H1 (cell line): ENCODE measurements around the gene MTPN. TPM values are rescaled to one million over a fixed set of nuclear protein-coding genes. Genes with fewer than 3 reads are reported as not detected.

Source experiments
- CTCF ChIA-PET: fragments of 300-600 bp; sonication (Branson Sonifier 250); formaldehyde crosslinking; loops from one replicate; lab custom pipeline; 2021; ENCODE audit not compliant: partially characterized antibody; lab: Charles Lee
- POLR2A ChIA-PET: fragments of 300-600 bp; sonication (Branson Sonifier 250); formaldehyde crosslinking; loops from one replicate; lab custom pipeline; 2021; ENCODE audit warnings: inconsistent platforms; ENCODE audit not compliant: partially characterized antibody; lab: Charles Lee
- DNase-seq, 2 experiments: peaks; one replicate each; pipeline versions ENCODE4 v3.0.0 to v3.0.0-alpha.2; 2010 to 2022; ENCODE audit warnings: low spot score in 2 of 2, low read depth in 1 of 2, mixed read lengths in 1 of 2
- FAIRE-seq: peaks from 2 replicates; lab custom pipeline; 2011; peaks lifted over from hg19 to GRCh38; lab: Jason Lieb, UNC
- H2AFZ ChIP-seq: 2 replicates; pipeline ENCODE4 v1.8.1; 2012; ENCODE audit warnings: low read length, inconsistent platforms
- H2AK5ac ChIP-seq: 2 replicates; pipeline ENCODE4 v1.6.1; 2013; ENCODE audit warnings: low read depth, low read length
- H2BK120ac ChIP-seq: replicated peaks from 2 replicates; pipeline ENCODE3; 2013; ENCODE audit warnings: low read depth, low read length, inconsistent platforms
- H2BK12ac ChIP-seq: 2 replicates; pipeline ENCODE4 v1.6.1; 2013; ENCODE audit warnings: low read depth, low read length
- H2BK15ac ChIP-seq: 2 replicates; pipeline ENCODE4 v1.6.1; 2013; ENCODE audit warnings: low read length
- H2BK20ac ChIP-seq: 2 replicates; pipeline ENCODE4 v1.6.1; 2013; ENCODE audit warnings: low read length
- H2BK5ac ChIP-seq: 2 replicates; pipeline ENCODE4 v1.6.1; 2013; ENCODE audit warnings: low read depth, low read length
- H3K14ac ChIP-seq: 2 replicates; pipeline ENCODE4 v1.6.1; 2013; ENCODE audit warnings: inconsistent platforms; ENCODE audit not compliant: insufficient read length
- H3K18ac ChIP-seq: 2 replicates; pipeline ENCODE4 v1.6.1; 2013; ENCODE audit warnings: low read length; ENCODE audit errors: extremely low read depth
- H3K23ac ChIP-seq: 2 replicates; pipeline ENCODE4 v1.6.1; 2013; ENCODE audit warnings: inconsistent platforms; ENCODE audit not compliant: insufficient read length
- H3K23me2 ChIP-seq: 2 replicates; pipeline ENCODE4 v1.6.1; 2013; ENCODE audit warnings: low read depth, low read length
- H3K27ac ChIP-seq: 2 replicates; pipeline ENCODE4 v1.6.1; 2011; ENCODE audit warnings: low read depth, low read length, inconsistent platforms
- H3K27me3 ChIP-seq, 4 experiments: replicated peaks in 1 of 4; 1 replicate in 1 of 4; 2 replicates in 3 of 4; pipeline versions ENCODE4 v1.6.1 to v1.8.1; 2011 to 2013; ENCODE audit warnings: low read length in 3 of 4, mild to moderate bottlenecking in 3 of 4, inconsistent platforms in 2 of 4, mixed read lengths in 2 of 4, moderate library complexity in 1 of 4; ENCODE audit not compliant: control insufficient read depth in 3 of 4, insufficient read depth in 3 of 4; ENCODE audit errors: extremely low read depth in 1 of 4
- H3K36me3 ChIP-seq, 4 experiments: 2 replicates each; pipeline versions ENCODE4 v1.6.1 to v1.8.1; 2011 to 2013; ENCODE audit warnings: mild to moderate bottlenecking in 4 of 4, low read length in 3 of 4, moderate library complexity in 2 of 4, control low read depth in 1 of 4, inconsistent platforms in 1 of 4; ENCODE audit not compliant: insufficient read depth in 4 of 4, control insufficient read depth in 2 of 4
- H3K4ac ChIP-seq: replicated peaks from 2 replicates; pipeline ENCODE3; 2013; ENCODE audit warnings: low read length, low read depth, mixed read lengths, inconsistent platforms; ENCODE audit not compliant: insufficient read length
- H3K4me1 ChIP-seq, 4 experiments: replicated peaks in 1 of 4; 1 replicate in 1 of 4; 2 replicates in 3 of 4; pipeline versions ENCODE4 v1.6.1 to v1.8.1; 2011 to 2013; ENCODE audit warnings: low read length in 3 of 4, inconsistent platforms in 2 of 4, mixed read lengths in 1 of 4; ENCODE audit not compliant: insufficient read depth in 4 of 4, control insufficient read depth in 3 of 4
- H3K4me2 ChIP-seq, 2 experiments: 2 replicates each; pipeline versions ENCODE4 v1.6.1 to v1.8.1; 2011 to 2013; ENCODE audit warnings: low read depth in 2 of 2, low read length in 2 of 2, control low read depth in 1 of 2, inconsistent platforms in 1 of 2, mild to moderate bottlenecking in 1 of 2; ENCODE audit not compliant: insufficient read depth in 1 of 2
- H3K4me3 ChIP-seq, 4 experiments: fragments of 200-600, 300-600 bp in 1 of 4; sonication (generic), shearing (Covaris generic), sonication (Bioruptor Twin) in 1 of 4; 2 replicates each; pipeline versions ENCODE4 v1.5.1 to v1.8.1; 2011 to 2016; ENCODE audit warnings: low read length in 4 of 4, low read depth in 3 of 4, control low read depth in 2 of 4, inconsistent platforms in 2 of 4, mild to moderate bottlenecking in 2 of 4, mixed read lengths in 1 of 4, moderate library complexity in 1 of 4; ENCODE audit not compliant: insufficient read depth in 2 of 4; ENCODE audit errors: extremely low read depth in 1 of 4
- H3K56ac ChIP-seq: replicated peaks from 2 replicates; pipeline ENCODE3; 2013; ENCODE audit warnings: low read depth, mild to moderate bottlenecking, mixed read lengths, low read length, inconsistent platforms; ENCODE audit not compliant: insufficient read length
- H3K79me1 ChIP-seq: 2 replicates; pipeline ENCODE4 v1.6.1; 2013; ENCODE audit warnings: low read depth, low read length, control low read depth
- H3K79me2 ChIP-seq, 2 experiments: 2 replicates each; pipeline versions ENCODE4 v1.6.1 to v1.8.1; 2012 to 2013; ENCODE audit warnings: low read length in 2 of 2, mild to moderate bottlenecking in 2 of 2, inconsistent platforms in 1 of 2; ENCODE audit not compliant: insufficient read depth in 2 of 2, control insufficient read depth in 1 of 2
- H3K9ac ChIP-seq, 4 experiments: replicated peaks in 1 of 4; 1 replicate in 1 of 4; 2 replicates in 3 of 4; pipeline versions ENCODE4 v1.6.1 to v1.8.1; 2011 to 2013; ENCODE audit warnings: low read depth in 3 of 4, low read length in 3 of 4, control low read depth in 2 of 4, mild to moderate bottlenecking in 2 of 4, moderate library complexity in 2 of 4, inconsistent platforms in 1 of 4; ENCODE audit errors: extremely low read depth in 1 of 4
- H3K9me3 ChIP-seq, 2 experiments: 2 replicates each; pipeline versions ENCODE4 v1.6.1 to v1.8.1; 2012 to 2013; ENCODE audit warnings: mild to moderate bottlenecking in 2 of 2, moderate library complexity in 2 of 2, control low read depth in 1 of 2, inconsistent platforms in 1 of 2, low read depth in 1 of 2, low read length in 1 of 2, mixed read lengths in 1 of 2; ENCODE audit not compliant: insufficient read depth in 2 of 2
- H4K20me1 ChIP-seq, 2 experiments: replicated peaks in 1 of 2; 2 replicates each; pipeline versions ENCODE3 to v1.8.1; 2011 to 2013; ENCODE audit warnings: inconsistent platforms in 2 of 2, low read length in 2 of 2, mild to moderate bottlenecking in 1 of 2; ENCODE audit not compliant: insufficient read depth in 2 of 2, control insufficient read depth in 1 of 2
- H4K5ac ChIP-seq: 2 replicates; pipeline ENCODE4 v1.6.1; 2013; ENCODE audit warnings: low read length, low read depth, mixed read lengths, inconsistent platforms; ENCODE audit not compliant: insufficient read length
- H4K8ac ChIP-seq: 2 replicates; pipeline ENCODE4 v1.8.0; 2013; ENCODE audit warnings: mild to moderate bottlenecking, moderate library complexity, low read length, inconsistent platforms; ENCODE audit not compliant: insufficient read depth; ENCODE audit errors: extremely low read depth
- H4K91ac ChIP-seq: replicated peaks from 2 replicates; pipeline ENCODE3; 2013; ENCODE audit warnings: low read length, mixed read lengths, inconsistent platforms; ENCODE audit not compliant: insufficient read length
- CBX8 ChIP-seq: fragments of 300-800, 300-1000 bp; sonication (generic); IDR thresholded peaks from 2 replicates; pipeline ENCODE4 v1.7.1; 2016; ENCODE audit warnings: low read depth, low read length, borderline replicate concordance
- EZH2 ChIP-seq: fragments of 200-600 bp; sonication (generic); IDR thresholded peaks from 2 replicates; pipeline ENCODE4 v1.7.1; 2012; ENCODE audit warnings: low read depth, mild to moderate bottlenecking, moderate library complexity, low read length, inconsistent platforms; ENCODE audit not compliant: severe bottlenecking
- MAFK ChIP-seq: IDR thresholded peaks from 2 replicates; pipeline ENCODE4 v1.6.1; 2012; ENCODE audit warnings: low read depth, mild to moderate bottlenecking, improper control_type of control experiment, low read length
- NANOG ChIP-seq: IDR thresholded peaks from 2 replicates; pipeline ENCODE4 v1.6.1; 2011; ENCODE audit warnings: low read length, low read depth, mild to moderate bottlenecking, inconsistent platforms; ENCODE audit not compliant: insufficient read depth, poor library complexity, severe bottlenecking
- RNF2 ChIP-seq: fragments of 200-900, 300-1000 bp; sonication (generic); IDR thresholded peaks from 2 replicates; pipeline ENCODE4 v1.7.1; 2016; ENCODE audit warnings: borderline replicate concordance, low read depth, mild to moderate bottlenecking, antibody characterized with exemption, low read length; ENCODE audit not compliant: poor library complexity, severe bottlenecking; ENCODE audit errors: missing control alignments
- SIN3A ChIP-seq, 2 experiments: IDR thresholded peaks in 1 of 2; conservative IDR thresholded peaks in 1 of 2; 2 replicates each; pipeline ENCODE4 v1.6.1; 2011 to 2012; ENCODE audit warnings: low read length in 2 of 2, improper control_type of control experiment in 1 of 2, low read depth in 1 of 2, mild to moderate bottlenecking in 1 of 2
- SIRT6 ChIP-seq: IDR thresholded peaks from one replicate; pipeline ENCODE4 v1.7.1; 2012; ENCODE audit warnings: low read length, inconsistent platforms
- SP4 ChIP-seq: IDR thresholded peaks from 2 replicates; pipeline ENCODE4 v1.6.1; 2012; ENCODE audit warnings: low read length, inconsistent platforms
- YY1 ChIP-seq: IDR thresholded peaks from 2 replicates; pipeline ENCODE4 v1.6.1; 2011; ENCODE audit warnings: low read depth, mild to moderate bottlenecking, low read length
- WGBS, 2 experiments: shearing (Covaris generic) in 1 of 2; methylation state at CpG; one replicate each; pipeline versions ENCODE4 v1.1.6 to v1.1.7; 2013 to 2015; ENCODE audit warnings: low lambda C conversion rate in 2 of 2, mixed read lengths in 2 of 2, inconsistent platforms in 1 of 2, low coverage in 1 of 2, missing lambda C conversion rate in 1 of 2; ENCODE audit not compliant: insufficient replicate concordance in 2 of 2, insufficient coverage in 1 of 2, insufficient read length in 1 of 2; ENCODE audit errors: extremely low coverage in 1 of 2, missing lambda C conversion rate in 1 of 2; 5-methylcytosine and 5-hydroxymethylcytosine counted together
- polyA plus RNA-seq, 7 experiments: library from polyadenylated mRNA; depleted of rRNA in 3 of 7; stranded (reverse) in 5 of 7; unstranded in 2 of 7; fragments of >200 nt in 5 of 7; fragments of 200-250 nt in 2 of 7; gene quantifications; 1 replicate in 5 of 7; 2 replicates in 1 of 7; 4 replicates in 1 of 7; pipeline versions ENCODE4 v1.2.1 to v1.2.3, GENCODE V29; 2011 to 2013; ENCODE audit warnings: missing spikeins in 2 of 7, mixed read lengths in 2 of 7
- total RNA-seq: library from RNA; stranded (reverse); fragmentation: NEBNext Ultra II Directional; extraction: Animal tissue kit (Norgen Biotek cat#: 25700); gene quantifications from 2 replicates; pipeline ENCODE4 v1.2.1, GENCODE V29; 2021
- TF ChIP-seq, protein P1 (sequence below): IDR thresholded peaks from 2 replicates; pipeline ENCODE4 v1.6.1; 2012; ENCODE audit warnings: inconsistent platforms

Gene MTPN
- total and polyA plus RNA-seq, 2 of the 8 experiments (the other 6 are each of a cell fraction or from before 2014, with no cell fraction given): 33.0 to 101 TPM

- no peak overlapping the region for H2AK5ac ChIP-seq
- POLR2A ChIA-PET: no interaction called here
- H3K18ac ChIP-seq: no peak overlapping the region
- DNase-seq (no peak), FAIRE-seq (no peak)
- H3K14ac ChIP-seq: no peak overlapping the region
- no peak overlapping the region for H3K23ac ChIP-seq
- H3K36me3 ChIP-seq: no peaks in the 10 kb centered on the region
- CTCF ChIA-PET: interaction anchor here (1.2 to 2.0 kb wide), 2 partner anchors 12 to 167 kb away, joined by 3 to 5 read pairs; no protein-coding TSS in a partner anchor
- H3K4me2 ChIP-seq: no peak overlapping the region
- no peak overlapping the region for H2BK120ac ChIP-seq
- no peaks in the 10 kb centered on the region for H3K79me2 ChIP-seq
- no peak overlapping the region for H3K4ac ChIP-seq
- H4K5ac ChIP-seq: no peak overlapping the region
- H2AFZ ChIP-seq: no peak overlapping the region
- H3K23me2 ChIP-seq: no peaks in the 10 kb centered on the region
- no peaks in the 10 kb centered on the region for H3K9me3 ChIP-seq
- WGBS, 2 experiments: 81% methylated on average over 5 of the region's 5 CpGs; no CpG with 5 or more reads in 1 of the 2 experiments
- no peak overlapping the region for H2BK15ac ChIP-seq
- H3K9ac ChIP-seq: no peak overlapping the region
- H3K4me1 ChIP-seq: no peaks in the 10 kb centered on the region
- no peaks in the 10 kb centered on the region for H3K79me1 ChIP-seq
- H3K56ac ChIP-seq: no peak overlapping the region
- no peak overlapping the region for H3K4me3 ChIP-seq
- no peak overlapping the region for H2BK20ac ChIP-seq
- H2BK12ac ChIP-seq: no peak overlapping the region
- no peak overlapping the region for H2BK5ac ChIP-seq
- no peaks in the 10 kb centered on the region for H4K20me1 ChIP-seq
- H3K27ac ChIP-seq: no peak overlapping the region
- H4K8ac ChIP-seq: no peak overlapping the region
- H4K91ac ChIP-seq: no peak overlapping the region
- no peaks in the 10 kb centered on the region for H3K27me3 ChIP-seq
- TF ChIP-seq SP4: no peak
- no peak for TF ChIP-seq MAFK
- TF ChIP-seq CBX8: no peak
- TF ChIP-seq SIRT6: no peak
- no peak for TF ChIP-seq EZH2
- TF ChIP-seq YY1: no peak
- TF ChIP-seq, protein P1, sequence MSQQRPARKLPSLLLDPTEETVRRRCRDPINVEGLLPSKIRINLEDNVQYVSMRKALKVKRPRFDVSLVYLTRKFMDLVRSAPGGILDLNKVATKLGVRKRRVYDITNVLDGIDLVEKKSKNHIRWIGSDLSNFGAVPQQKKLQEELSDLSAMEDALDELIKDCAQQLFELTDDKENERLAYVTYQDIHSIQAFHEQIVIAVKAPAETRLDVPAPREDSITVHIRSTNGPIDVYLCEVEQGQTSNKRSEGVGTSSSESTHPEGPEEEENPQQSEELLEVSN: no peak
- no peak for TF ChIP-seq SIN3A (conservative IDR thresholded peaks at IDR 0.05 in 1 of 2, IDR thresholded peaks at IDR 0.05 in 1 of 2; ENCODE audit: low read depth in 1 of 2, low read length in 2 of 2)
- TF ChIP-seq RNF2: no peak
- no peak for TF ChIP-seq NANOG
Measured at GRCh38 chr7:135877805-135878204, 99.4 kb downstream of the MTPN start.
